ENCODE data around the gene TRHDE. TPM values are rescaled to one million over a fixed set of nuclear protein-coding genes. Genes with fewer than 3 reads are reported as not detected.

Gene TRHDE
- total RNA-seq, 2 donors from 2014 or later = 0.57 to 8.7 TPM

DNA sequence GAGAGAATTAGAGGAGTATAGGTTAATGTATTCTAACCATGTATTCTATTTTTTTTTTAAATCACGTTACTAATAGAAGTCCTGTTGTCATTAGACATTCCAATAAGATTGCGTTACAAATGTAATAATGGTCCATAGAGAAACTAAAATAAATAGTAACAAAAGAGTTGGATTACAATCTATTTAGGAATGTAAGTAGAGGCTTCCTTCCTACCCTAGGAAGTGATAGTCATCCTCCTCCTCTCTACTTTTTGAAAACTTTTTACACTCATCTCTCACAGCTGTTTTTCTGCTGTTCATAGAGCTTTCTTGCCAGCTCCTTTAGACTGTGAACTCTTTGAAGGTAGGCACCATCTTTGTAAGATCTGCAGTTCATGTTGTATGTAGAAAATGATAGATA lies 23.6 kb downstream of the TRHDE start:
- TF ChIP-seq, protein P1, sequence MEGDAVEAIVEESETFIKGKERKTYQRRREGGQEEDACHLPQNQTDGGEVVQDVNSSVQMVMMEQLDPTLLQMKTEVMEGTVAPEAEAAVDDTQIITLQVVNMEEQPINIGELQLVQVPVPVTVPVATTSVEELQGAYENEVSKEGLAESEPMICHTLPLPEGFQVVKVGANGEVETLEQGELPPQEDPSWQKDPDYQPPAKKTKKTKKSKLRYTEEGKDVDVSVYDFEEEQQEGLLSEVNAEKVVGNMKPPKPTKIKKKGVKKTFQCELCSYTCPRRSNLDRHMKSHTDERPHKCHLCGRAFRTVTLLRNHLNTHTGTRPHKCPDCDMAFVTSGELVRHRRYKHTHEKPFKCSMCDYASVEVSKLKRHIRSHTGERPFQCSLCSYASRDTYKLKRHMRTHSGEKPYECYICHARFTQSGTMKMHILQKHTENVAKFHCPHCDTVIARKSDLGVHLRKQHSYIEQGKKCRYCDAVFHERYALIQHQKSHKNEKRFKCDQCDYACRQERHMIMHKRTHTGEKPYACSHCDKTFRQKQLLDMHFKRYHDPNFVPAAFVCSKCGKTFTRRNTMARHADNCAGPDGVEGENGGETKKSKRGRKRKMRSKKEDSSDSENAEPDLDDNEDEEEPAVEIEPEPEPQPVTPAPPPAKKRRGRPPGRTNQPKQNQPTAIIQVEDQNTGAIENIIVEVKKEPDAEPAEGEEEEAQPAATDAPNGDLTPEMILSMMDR (IDR thresholded peaks at IDR 0.05) = no peak
- H3K4me3 ChIP-seq = no peak overlapping the region
- DNase-seq = no peak
- H3K9me3 ChIP-seq = no peaks in the 10 kb centered on the region
- H3K9ac ChIP-seq (ENCODE audit: low read depth in 2 of 2, low read length in 2 of 2) = no peak overlapping the region
- intact Hi-C loops (cut with DNase I) = no loop called here
- H3K27me3 ChIP-seq = no peaks in the 10 kb centered on the region
- H3K4me1 ChIP-seq = no peaks in the 10 kb centered on the region
- no peaks in the 10 kb centered on the region for H3K36me3 ChIP-seq
- H3K27ac ChIP-seq = no peak overlapping the region

DNA sequence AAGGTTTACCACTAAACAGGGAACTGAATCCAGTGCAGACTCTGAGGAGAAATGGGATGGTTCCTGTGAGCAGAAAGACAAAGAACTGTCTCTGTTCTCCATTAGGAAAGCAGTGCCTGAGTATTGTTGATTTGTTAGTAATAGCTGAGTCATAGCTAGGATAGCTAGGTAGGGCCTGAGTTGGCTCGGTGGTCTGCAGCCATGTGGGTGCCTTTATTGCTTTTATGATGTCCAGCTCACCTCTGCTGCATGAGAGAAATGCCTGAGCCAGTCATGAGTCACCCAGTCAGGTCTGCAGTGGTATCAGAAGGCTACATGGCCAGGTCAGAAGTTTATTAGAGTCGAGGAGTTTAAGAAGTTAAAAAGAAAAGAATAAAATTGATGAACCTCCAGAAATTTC lies 24.2 kb downstream of the TRHDE start:
- no peak overlapping the region for H3K27ac ChIP-seq
- H3K27me3 ChIP-seq = no peaks in the 10 kb centered on the region
- no peak overlapping the region for H3K9ac ChIP-seq (ENCODE audit: low read depth in 2 of 2, low read length in 2 of 2)
- no peaks in the 10 kb centered on the region for H3K4me1 ChIP-seq
- TF ChIP-seq, protein P1 (IDR thresholded peaks at IDR 0.05) = no peak
- H3K4me3 ChIP-seq = no peak overlapping the region
- no peaks in the 10 kb centered on the region for H3K9me3 ChIP-seq
- intact Hi-C loops (cut with DNase I) = no loop called here
- no peaks in the 10 kb centered on the region for H3K36me3 ChIP-seq
- DNase-seq = no peak

DNA sequence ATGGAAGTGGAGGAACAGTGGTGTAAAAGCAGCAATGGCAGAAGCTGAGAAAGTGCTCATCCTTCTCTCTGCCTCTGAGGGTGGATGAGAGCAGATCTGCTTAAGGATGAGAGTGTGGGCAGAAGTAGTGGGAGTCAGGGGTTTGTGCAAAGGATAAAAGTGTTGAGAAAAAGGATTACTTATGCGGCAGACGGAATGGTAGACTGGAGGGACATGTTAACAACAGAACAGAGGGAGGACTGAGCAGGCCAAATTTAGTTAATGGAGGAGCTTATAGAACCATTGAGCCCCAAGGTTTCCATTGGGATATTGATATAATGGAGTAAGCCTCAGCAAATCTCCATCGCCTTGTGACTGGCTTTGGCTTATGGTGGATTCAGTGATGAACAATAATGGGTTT lies 25.5 kb downstream of the TRHDE start:
- H3K9ac ChIP-seq (ENCODE audit: low read depth in 2 of 2, low read length in 2 of 2) = no peak overlapping the region
- no peak for DNase-seq
- no peaks in the 10 kb centered on the region for H3K36me3 ChIP-seq
- no peaks in the 10 kb centered on the region for H3K27me3 ChIP-seq
- H3K4me3 ChIP-seq = no peak overlapping the region
- no peaks in the 10 kb centered on the region for H3K4me1 ChIP-seq
- no peaks in the 10 kb centered on the region for H3K9me3 ChIP-seq
- TF ChIP-seq, protein P1 (IDR thresholded peaks at IDR 0.05) = no peak
- no peak overlapping the region for H3K27ac ChIP-seq
- intact Hi-C loops (cut with DNase I) = no loop called here

DNA sequence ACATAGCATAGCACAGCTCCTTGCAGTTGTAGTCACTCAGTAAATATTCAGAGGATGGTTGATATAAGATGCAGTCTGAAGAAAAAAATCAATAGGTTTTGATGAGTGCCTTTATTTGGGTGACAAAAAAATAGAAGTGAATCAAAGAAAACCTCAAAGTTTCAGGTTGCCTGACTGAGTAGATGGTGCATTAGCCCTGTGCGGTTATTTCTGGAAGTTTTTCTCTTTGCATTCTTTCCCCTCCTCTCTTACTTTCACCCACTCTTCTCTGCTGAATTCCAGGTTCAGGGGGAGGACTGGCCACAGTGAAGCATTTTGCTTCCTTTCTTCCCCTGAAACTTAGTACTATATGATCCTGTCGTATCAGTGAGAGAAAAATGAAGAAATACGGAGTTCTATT lies 28.6 kb downstream of the TRHDE start:
- intact Hi-C loops (cut with DNase I) = no loop called here
- TF ChIP-seq, protein P1 (IDR thresholded peaks at IDR 0.05) = no peak
- Histone ChIP-seq H3K27me3 (no peaks in the 10 kb centered on the region), H3K4me3 (no peak overlapping the region), H3K9me3 (no peaks in the 10 kb centered on the region), H3K9ac (ENCODE audit: low read depth in 2 of 2, low read length in 2 of 2) (no peak overlapping the region), H3K36me3 (no peaks in the 10 kb centered on the region), H3K4me1 (no peaks in the 10 kb centered on the region), H3K27ac (no peak overlapping the region)
- no peak for DNase-seq

DNA sequence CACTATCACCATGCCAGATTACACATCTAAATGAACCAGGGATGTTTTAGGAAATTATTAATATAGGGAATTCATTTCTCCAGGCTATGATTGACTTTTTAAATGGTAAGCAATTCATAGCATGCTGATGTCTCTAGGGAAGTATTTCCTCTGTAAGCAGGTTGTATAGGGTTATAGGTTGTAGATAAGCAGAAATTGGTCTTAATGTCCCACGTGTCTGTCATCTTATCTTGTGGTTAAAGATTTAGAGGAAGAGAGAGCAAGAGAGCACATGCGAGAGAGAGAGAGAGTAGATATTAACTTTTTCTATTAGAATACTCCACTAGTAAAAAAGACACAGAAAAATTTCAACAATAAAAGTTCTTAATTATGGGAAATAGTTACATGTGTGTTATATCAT lies 32.6 kb downstream of the TRHDE start:
- intact Hi-C loops (cut with DNase I) = no loop called here
- TF ChIP-seq, protein P1 (IDR thresholded peaks at IDR 0.05) = no peak
- Histone ChIP-seq H3K4me1 (no peaks in the 10 kb centered on the region), H3K9ac (ENCODE audit: low read depth in 2 of 2, low read length in 2 of 2) (no peak overlapping the region), H3K4me3 (no peak overlapping the region), H3K36me3 (no peaks in the 10 kb centered on the region), H3K9me3 (no peaks in the 10 kb centered on the region), H3K27me3 (no peaks in the 10 kb centered on the region), H3K27ac (no peak overlapping the region)
- DNase-seq = no peak

DNA sequence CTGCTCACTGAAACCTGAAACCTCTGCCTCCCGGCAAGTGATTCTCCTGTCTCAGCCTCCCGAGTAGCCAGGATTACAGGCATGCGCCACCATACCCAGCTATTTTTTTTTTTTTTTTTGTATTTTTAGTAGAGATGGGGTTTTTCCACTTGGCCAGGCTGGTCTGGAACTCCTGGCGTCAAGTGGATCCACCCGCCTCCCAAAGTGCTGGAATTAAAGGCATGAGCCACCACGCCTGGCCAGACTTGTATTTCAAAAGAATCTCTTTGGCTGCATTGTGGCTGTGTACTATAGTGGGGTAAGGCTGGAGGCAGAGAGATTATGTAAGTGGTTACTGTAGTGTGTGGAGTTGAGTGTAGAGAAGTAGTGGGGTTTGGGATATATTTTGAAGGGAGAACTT lies 35.1 kb downstream of the TRHDE start:
- TF ChIP-seq, protein P1 (IDR thresholded peaks at IDR 0.05) = no peak
- H3K36me3 ChIP-seq = no peaks in the 10 kb centered on the region
- H3K4me3 ChIP-seq = no peak overlapping the region
- no peaks in the 10 kb centered on the region for H3K4me1 ChIP-seq
- intact Hi-C loops (cut with DNase I) = no loop called here
- no peak overlapping the region for H3K27ac ChIP-seq
- no peaks in the 10 kb centered on the region for H3K9me3 ChIP-seq
- no peak for DNase-seq
- no peak overlapping the region for H3K9ac ChIP-seq (ENCODE audit: low read depth in 2 of 2, low read length in 2 of 2)
- no peaks in the 10 kb centered on the region for H3K27me3 ChIP-seq

All from colonic mucosa (tissue), 4 donors.